Ovary (tissue), 3 donors: ENCODE results near the gene TMED9.

ENCODE experiments used
- EP300 ChIP-seq: sonication (generic); formaldehyde crosslinking; IDR thresholded peaks from one replicate; pipeline ENCODE4 v1.6.1; 2017; ENCODE audit warnings: antibody characterized with exemption
- POLR2A ChIP-seq: fragments of 450-650 bp; IDR thresholded peaks from one replicate; pipeline ENCODE4 v1.6.1; 2017; ENCODE audit warnings: antibody characterized with exemption, mild to moderate bottlenecking, moderate library complexity
- TF ChIP-seq, protein P1 (sequence below), 3 donors: fragments of 450-650 bp in 2 of 3; fragments of 200-600 bp in 1 of 3; IDR thresholded peaks; one replicate each; pipeline versions ENCODE4 v1.5.1 to v1.8.0; 2016 to 2022; ENCODE audit warnings: antibody characterized with exemption in 3 of 3, mild to moderate bottlenecking in 1 of 3
- donor health status: DM: no; HTN: no; CAD: no.

DNA sequence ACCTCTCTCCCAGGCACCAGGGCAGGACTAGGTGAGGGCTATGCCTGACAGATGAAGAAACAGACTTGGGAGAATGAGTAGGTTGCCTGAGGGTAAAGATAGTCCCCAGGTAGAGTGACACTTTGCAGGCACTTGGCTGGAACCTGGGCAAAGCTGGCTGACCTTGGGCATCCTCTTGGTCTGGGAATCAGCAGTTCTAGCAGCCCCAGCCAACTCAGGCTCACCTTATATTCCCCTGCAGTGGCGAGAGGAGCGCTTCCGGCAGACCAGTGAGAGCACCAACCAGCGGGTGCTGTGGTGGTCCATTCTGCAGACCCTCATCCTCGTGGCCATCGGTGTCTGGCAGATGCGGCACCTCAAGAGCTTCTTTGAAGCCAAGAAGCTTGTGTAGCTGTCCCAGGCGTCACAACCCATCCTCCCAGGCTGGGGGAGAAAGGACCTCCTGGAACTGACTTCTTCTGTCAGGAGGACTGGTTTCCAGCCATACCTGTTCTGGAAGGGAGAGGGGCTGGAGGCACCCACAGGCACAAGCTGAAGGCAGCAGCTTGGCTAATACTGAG lies 3.1 kb downstream of the TMED9 start:
- TF ChIP-seq, protein P1, sequence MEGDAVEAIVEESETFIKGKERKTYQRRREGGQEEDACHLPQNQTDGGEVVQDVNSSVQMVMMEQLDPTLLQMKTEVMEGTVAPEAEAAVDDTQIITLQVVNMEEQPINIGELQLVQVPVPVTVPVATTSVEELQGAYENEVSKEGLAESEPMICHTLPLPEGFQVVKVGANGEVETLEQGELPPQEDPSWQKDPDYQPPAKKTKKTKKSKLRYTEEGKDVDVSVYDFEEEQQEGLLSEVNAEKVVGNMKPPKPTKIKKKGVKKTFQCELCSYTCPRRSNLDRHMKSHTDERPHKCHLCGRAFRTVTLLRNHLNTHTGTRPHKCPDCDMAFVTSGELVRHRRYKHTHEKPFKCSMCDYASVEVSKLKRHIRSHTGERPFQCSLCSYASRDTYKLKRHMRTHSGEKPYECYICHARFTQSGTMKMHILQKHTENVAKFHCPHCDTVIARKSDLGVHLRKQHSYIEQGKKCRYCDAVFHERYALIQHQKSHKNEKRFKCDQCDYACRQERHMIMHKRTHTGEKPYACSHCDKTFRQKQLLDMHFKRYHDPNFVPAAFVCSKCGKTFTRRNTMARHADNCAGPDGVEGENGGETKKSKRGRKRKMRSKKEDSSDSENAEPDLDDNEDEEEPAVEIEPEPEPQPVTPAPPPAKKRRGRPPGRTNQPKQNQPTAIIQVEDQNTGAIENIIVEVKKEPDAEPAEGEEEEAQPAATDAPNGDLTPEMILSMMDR (IDR thresholded peaks at IDR 0.05) = no peak
- TF ChIP-seq POLR2A = no peak
- TF ChIP-seq EP300 = no peak
